CD4-positive, CD25-positive, alpha-beta regulatory T cell (primary cell): ENCODE measurements around the gene RCSD1. TPM values are rescaled to one million over a fixed set of nuclear protein-coding genes. Genes with fewer than 3 reads are reported as not detected.

ENCODE experiments used
- ATAC-seq, 2 donors: fragments of 150-1000 bp; cut with Tn5 transposase; one replicate each; pipeline ENCODE4 v1.10.0; 2021; ENCODE audit warnings: low read depth in 2 of 2, moderate number of reproducible peaks in 2 of 2, moderate library complexity in 1 of 2
- DNase-seq, 3 donors: peaks; one replicate each; pipeline versions ENCODE4 v3.0.0 to v3.0.0-alpha.2; 2012 to 2022; ENCODE audit warnings: mixed read lengths in 1 of 3
- H3K27ac ChIP-seq: one replicate; pipeline ENCODE4 v1.7.0; 2013; ENCODE audit warnings: mild to moderate bottlenecking, low read length; ENCODE audit not compliant: insufficient read depth, poor library complexity, severe bottlenecking
- H3K27me3 ChIP-seq: one replicate; pipeline ENCODE4 v1.7.0; 2013; ENCODE audit warnings: low read length; ENCODE audit not compliant: control insufficient read depth, insufficient read depth
- H3K36me3 ChIP-seq: one replicate; pipeline ENCODE4 v1.7.0; 2013; ENCODE audit warnings: mild to moderate bottlenecking, low read length, moderate library complexity; ENCODE audit not compliant: control insufficient read depth, insufficient read depth
- H3K4me1 ChIP-seq: 2 replicates; pipeline ENCODE4 v1.7.0; 2013; ENCODE audit warnings: mild to moderate bottlenecking, low read length; ENCODE audit not compliant: insufficient read depth, control insufficient read depth, poor library complexity, severe bottlenecking
- H3K4me3 ChIP-seq: one replicate; pipeline ENCODE4 v1.7.0; 2013; ENCODE audit warnings: low read depth, mild to moderate bottlenecking, low read length, moderate library complexity
- H3K9me3 ChIP-seq, 2 experiments: 1 replicate in 1 of 2; 2 replicates in 1 of 2; pipeline ENCODE4 v1.7.0; 2013; ENCODE audit warnings: low read length in 2 of 2, mild to moderate bottlenecking in 1 of 2, moderate library complexity in 1 of 2; ENCODE audit not compliant: control insufficient read depth in 2 of 2
- H3K27ac Mint-ChIP-seq, 3 donors: one replicate each; pipeline ENCODE4 v1.8.0; 2020 to 2022; ENCODE audit warnings: mild to moderate bottlenecking in 3 of 3, mixed read lengths in 3 of 3, moderate library complexity in 2 of 3
- H3K27me3 Mint-ChIP-seq: one replicate; pipeline ENCODE4 v1.8.0; 2022; ENCODE audit warnings: mild to moderate bottlenecking, mixed read lengths
- H3K36me3 Mint-ChIP-seq: one replicate; pipeline ENCODE4 v1.8.0; 2020; ENCODE audit warnings: mixed read lengths
- H3K4me1 Mint-ChIP-seq, 4 donors: one replicate each; pipeline ENCODE4 v1.8.0; 2020 to 2022; ENCODE audit warnings: mixed read lengths in 4 of 4, mild to moderate bottlenecking in 1 of 4
- H3K4me3 Mint-ChIP-seq, 4 donors: one replicate each; pipeline ENCODE4 v1.8.0; 2020 to 2022; ENCODE audit warnings: mild to moderate bottlenecking in 4 of 4, mixed read lengths in 4 of 4, moderate library complexity in 3 of 4
- H3K9me3 Mint-ChIP-seq, 7 donors: one replicate each; pipeline ENCODE4 v1.8.0; 2020 to 2022; ENCODE audit warnings: mixed read lengths in 7 of 7, mild to moderate bottlenecking in 3 of 7, moderate library complexity in 2 of 7
- polyA plus RNA-seq, 4 donors: library from polyadenylated mRNA; unstranded; fragments of 300-500 nt; fragmentation: Illumina TruSeq; gene quantifications; one replicate each; pipeline ENCODE4 v1.2.3, GENCODE V29; 2021
- total RNA-seq: library from RNA; stranded (reverse); gene quantifications from one replicate; pipeline ENCODE4 v1.2.3, GENCODE V29; 2022

Gene RCSD1
- total and polyA plus RNA-seq, 5 donors from 2014 or later: 174 to 251 (median 226) TPM

DNA sequence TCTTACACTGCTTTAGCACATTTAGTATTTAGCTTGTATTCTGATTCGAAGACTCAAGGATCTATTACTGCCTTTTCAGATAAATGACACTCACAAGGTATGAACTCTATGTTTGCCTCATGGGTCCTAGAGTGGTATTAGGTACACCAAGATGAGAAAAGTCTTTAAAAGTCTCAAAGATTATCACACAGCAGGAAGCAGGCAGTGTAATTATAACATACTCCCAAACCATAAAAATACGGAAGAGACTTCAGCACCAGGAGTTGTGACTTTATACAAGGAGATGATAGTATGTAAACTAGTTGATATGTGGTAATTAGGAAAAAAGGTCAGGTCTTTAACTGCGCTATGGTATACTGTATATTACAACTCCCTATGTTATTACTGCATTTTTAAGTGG lies 11.2 kb upstream of the RCSD1 start:
- H3K27ac ChIP-seq: peak overlapping the region; percentile 42
- peaks cover 44% of the 10 kb centered on the region for H3K4me1 ChIP-seq
- Mint-ChIP-seq H3K27ac (peak overlapping the region; percentile 85 to 98 (median 86)), H3K36me3 (no peaks in the 10 kb centered on the region), H3K9me3 (no peaks in the 10 kb centered on the region), H3K4me1 (peaks cover 39 to 78% (median 52%) of the 10 kb centered on the region in 4 donors), H3K4me3 (peak overlapping the region in 3 of 4 donors; percentile 46 to 78 (median 53)), H3K27me3 (no peaks in the 10 kb centered on the region)
- no peaks in the 10 kb centered on the region for H3K27me3 ChIP-seq
- no peak overlapping the region for H3K4me3 ChIP-seq
- DNase-seq (no peak), ATAC-seq (no peak)
- no peaks in the 10 kb centered on the region for H3K36me3 ChIP-seq
- no peaks in the 10 kb centered on the region for H3K9me3 ChIP-seq

DNA sequence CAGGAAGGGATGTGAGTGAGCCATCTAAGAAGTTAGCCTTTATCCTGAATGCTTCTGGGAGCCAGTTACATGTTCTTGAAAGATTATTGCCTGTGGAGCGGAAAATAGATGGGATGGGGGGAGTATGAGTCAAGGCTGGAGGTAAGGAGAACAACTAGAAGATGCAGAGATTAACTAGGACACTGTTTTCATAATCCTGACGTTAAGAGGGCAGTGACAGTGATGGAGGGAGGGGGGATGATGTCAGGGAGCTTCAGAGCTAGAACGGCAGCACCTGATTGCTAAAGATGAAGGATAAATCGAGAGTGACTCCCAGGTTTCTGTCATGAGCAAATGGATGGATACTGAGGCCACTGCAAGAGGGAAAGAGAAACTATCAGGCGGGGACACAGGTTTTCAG lies 10.0 kb upstream of the RCSD1 start:
- H3K27me3 Mint-ChIP-seq: no peaks in the 10 kb centered on the region
- Histone ChIP-seq H3K4me1 (peaks cover 44% of the 10 kb centered on the region), H3K9me3 (peaks cover 0 to 2% of the 10 kb centered on the region in 2 experiments), H3K27me3 (no peaks in the 10 kb centered on the region), H3K4me3 (no peak overlapping the region), H3K36me3 (no peaks in the 10 kb centered on the region), H3K27ac (no peak overlapping the region)
- H3K27ac Mint-ChIP-seq: peak overlapping the region; percentile 83 to 97 (median 83)
- H3K4me1 Mint-ChIP-seq: peaks cover 43 to 84% (median 57%) of the 10 kb centered on the region in 4 donors
- ATAC-seq (no peak), DNase-seq (no peak)
- no peaks in the 10 kb centered on the region for H3K9me3 Mint-ChIP-seq
- no peaks in the 10 kb centered on the region for H3K36me3 Mint-ChIP-seq
- H3K4me3 Mint-ChIP-seq: peak overlapping the region in 3 of 4 donors; percentile 20 to 71 (median 23)

- peak overlapping the region in 2 of 4 donors; percentile 12 to 56 for H3K4me3 Mint-ChIP-seq
- peaks cover 0 to 6% (median 0%) of the 10 kb centered on the region in 7 donors for H3K9me3 Mint-ChIP-seq
- no peaks in the 10 kb centered on the region for H3K27me3 ChIP-seq
- no peak for DNase-seq
- peak overlapping the region; percentile 35 to 83 (median 72) for H3K27ac Mint-ChIP-seq
- H3K27me3 Mint-ChIP-seq: no peaks in the 10 kb centered on the region
- H3K4me3 ChIP-seq: no peak overlapping the region
- no peaks in the 10 kb centered on the region for H3K36me3 Mint-ChIP-seq
- peak overlapping the region; percentile 7 for H3K27ac ChIP-seq
- peaks cover 39 to 90% (median 63%) of the 10 kb centered on the region in 4 donors for H3K4me1 Mint-ChIP-seq
- peak in 1 of 2 donors; percentile 19 for ATAC-seq
- H3K4me1 ChIP-seq: peaks cover 42% of the 10 kb centered on the region
- H3K9me3 ChIP-seq: peaks cover 0 to 2% of the 10 kb centered on the region in 2 experiments
- no peaks in the 10 kb centered on the region for H3K36me3 ChIP-seq
Observed at GRCh38 chr1:167621780-167622313, 8.2 kb upstream of the RCSD1 start.

GRCh38 chr1:167623951-167624350 lies 6.1 kb upstream of the RCSD1 start:
- H3K4me3 ChIP-seq: no peak overlapping the region
- Mint-ChIP-seq H3K27me3 (no peaks in the 10 kb centered on the region), H3K9me3 (peaks cover 0 to 6% (median 0%) of the 10 kb centered on the region in 7 donors), H3K36me3 (no peaks in the 10 kb centered on the region), H3K27ac (peak overlapping the region in 2 of 3 donors; percentile 72 to 92), H3K4me3 (peak overlapping the region in 1 of 4 donors; percentile 8), H3K4me1 (peaks cover 27 to 89% (median 56%) of the 10 kb centered on the region in 4 donors)
- no peaks in the 10 kb centered on the region for H3K36me3 ChIP-seq
- H3K27me3 ChIP-seq: no peaks in the 10 kb centered on the region
- H3K9me3 ChIP-seq: peaks cover 0 to 2% of the 10 kb centered on the region in 2 experiments
- DNase-seq (no peak), ATAC-seq (no peak)
- peaks cover 44% of the 10 kb centered on the region for H3K4me1 ChIP-seq
- no peak overlapping the region for H3K27ac ChIP-seq

DNA sequence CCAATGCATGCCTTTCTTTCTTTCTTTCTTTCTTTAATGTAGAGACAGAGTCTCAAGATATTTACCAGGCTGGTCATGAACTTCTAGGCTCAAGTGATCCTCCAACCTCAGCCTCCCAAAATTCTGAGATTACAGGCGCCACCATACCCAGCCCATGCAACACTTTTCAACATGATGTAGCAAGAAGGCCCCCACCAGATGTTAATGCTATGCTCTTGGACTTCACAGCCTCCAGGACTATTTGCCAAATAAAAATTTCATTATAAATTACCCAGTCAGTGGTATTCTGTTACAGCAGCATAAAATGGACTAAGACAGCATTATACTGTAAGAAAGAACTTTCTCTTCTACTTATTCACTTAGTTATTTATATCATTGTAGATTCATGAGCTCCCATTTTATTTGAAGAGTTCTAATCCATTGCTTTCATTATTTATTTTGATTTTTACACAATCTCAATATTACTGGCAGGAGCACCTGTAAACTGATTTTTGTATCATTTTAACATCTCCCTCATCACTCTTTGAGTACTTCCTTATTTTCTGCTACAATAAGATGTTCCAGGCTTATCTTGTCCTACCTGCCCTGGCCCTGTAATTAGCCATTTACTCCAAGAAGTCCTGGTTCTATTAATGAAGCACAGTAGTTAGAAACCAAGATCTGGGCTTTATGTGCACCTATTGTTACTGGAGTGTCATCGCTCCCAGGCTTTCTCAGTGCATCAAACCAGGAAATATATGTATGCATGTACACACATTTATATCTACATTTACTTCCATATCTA lies 4.8 kb upstream of the RCSD1 start:
- Mint-ChIP-seq H3K27ac (peak overlapping the region; percentile 52 to 67 (median 53)), H3K27me3 (no peaks in the 10 kb centered on the region), H3K36me3 (no peaks in the 10 kb centered on the region), H3K9me3 (peaks cover 0 to 6% (median 0%) of the 10 kb centered on the region in 7 donors), H3K4me1 (peaks cover 23 to 85% (median 53%) of the 10 kb centered on the region in 4 donors), H3K4me3 (peak overlapping the region in 1 of 4 donors; percentile 1)
- DNase-seq: no peak
- H3K4me3 ChIP-seq: no peak overlapping the region
- peaks cover 48% of the 10 kb centered on the region for H3K4me1 ChIP-seq
- H3K36me3 ChIP-seq: no peaks in the 10 kb centered on the region
- peaks cover 0 to 2% of the 10 kb centered on the region in 2 experiments for H3K9me3 ChIP-seq
- no peaks in the 10 kb centered on the region for H3K27me3 ChIP-seq
- H3K27ac ChIP-seq: no peak overlapping the region
- no peak for ATAC-seq

- Histone ChIP-seq H3K4me3 (peak overlapping the region; percentile 93), H3K27ac (peak overlapping the region; percentile 91), H3K4me1 (peaks cover 55% of the 10 kb centered on the region), H3K36me3 (no peaks in the 10 kb centered on the region), H3K27me3 (no peaks in the 10 kb centered on the region), H3K9me3 (peaks cover 0 to 2% of the 10 kb centered on the region in 2 experiments)
- no peaks in the 10 kb centered on the region for H3K27me3 Mint-ChIP-seq
- peaks cover 12 to 76% (median 45%) of the 10 kb centered on the region in 4 donors for H3K4me1 Mint-ChIP-seq
- DNase-seq (no peak), ATAC-seq (no peak)
- peaks cover 0 to 6% (median 0%) of the 10 kb centered on the region in 7 donors for H3K9me3 Mint-ChIP-seq
- H3K27ac Mint-ChIP-seq: peak overlapping the region; percentile 97 to 99 (median 99)
- peak overlapping the region; percentile 88 to 97 (median 96) for H3K4me3 Mint-ChIP-seq
- H3K36me3 Mint-ChIP-seq: peaks cover 7% of the 10 kb centered on the region
Observed at GRCh38 chr1:167627615-167627864, 2.5 kb upstream of the RCSD1 start.

- Histone ChIP-seq H3K4me3 (peak overlapping the region; percentile 93), H3K27me3 (no peaks in the 10 kb centered on the region), H3K36me3 (no peaks in the 10 kb centered on the region), H3K4me1 (peaks cover 59% of the 10 kb centered on the region), H3K27ac (peak overlapping the region; percentile 91), H3K9me3 (peaks cover 0 to 2% of the 10 kb centered on the region in 2 experiments)
- ATAC-seq: peak; percentile 80 to 83
- Mint-ChIP-seq H3K27me3 (no peaks in the 10 kb centered on the region), H3K27ac (peak overlapping the region; percentile 97 to 99 (median 99)), H3K36me3 (peaks cover 9% of the 10 kb centered on the region), H3K9me3 (peaks cover 0 to 6% (median 0%) of the 10 kb centered on the region in 7 donors), H3K4me3 (peak overlapping the region; percentile 88 to 97 (median 96)), H3K4me1 (peaks cover 10 to 76% (median 45%) of the 10 kb centered on the region in 4 donors)
- DNase-seq: peak; percentile 70 to 96 (median 78)
Observed at GRCh38 chr1:167627865-167628641, 2.0 kb upstream of the RCSD1 start.
